Measurements from ENCODE around the gene TRPM3.

- TF ChIP-seq POLR2A (IDR thresholded peaks at IDR 0.05; ENCODE audit: extremely low read depth, insufficient read length) = no peak
- no peak for TF ChIP-seq CTCF (IDR thresholded peaks at IDR 0.05; ENCODE audit: low read depth, low read length)
Observed at GRCh38 chr9:71004196-71004595, 117.2 kb downstream of the TRPM3 start.
